Spleen (tissue), 11 donors: ENCODE results near the gene CTSE. TPM values are rescaled to one million over a fixed set of nuclear protein-coding genes. Genes with fewer than 3 reads are reported as not detected.

Experiments
- DNase-seq: peaks from one replicate; pipeline ENCODE4 v3.0.0-alpha.2; 2020
- H3K27ac ChIP-seq, 8 donors: fragments of 200-600 bp; sonication (generic) in 7 of 8; 1 replicate in 4 of 8; 2 replicates in 4 of 8; pipeline versions ENCODE4 v1.5.0 to v1.8.0; 2016 to 2021; ENCODE audit warnings: inconsistent platforms in 4 of 8, mild to moderate bottlenecking in 4 of 8, moderate library complexity in 1 of 8
- H3K27me3 ChIP-seq, 7 donors: fragments of 200-600 bp; sonication (generic) in 6 of 7; replicated peaks in 1 of 7; 1 replicate in 4 of 7; 2 replicates in 3 of 7; pipeline versions ENCODE4 v1.5.0 to v1.8.0; 2016 to 2021; ENCODE audit warnings: inconsistent platforms in 3 of 7, mild to moderate bottlenecking in 1 of 7
- H3K36me3 ChIP-seq, 6 donors: fragments of 200-600 bp; sonication (generic) in 5 of 6; 1 replicate in 4 of 6; 2 replicates in 2 of 6; pipeline versions ENCODE4 v1.5.0 to v1.8.0; 2016 to 2021; ENCODE audit warnings: inconsistent platforms in 2 of 6
- H3K4me1 ChIP-seq, 6 donors: fragments of 200-600 bp; sonication (generic) in 5 of 6; 1 replicate in 3 of 6; 2 replicates in 3 of 6; pipeline versions ENCODE4 v1.5.0 to v1.8.0; 2016 to 2021; ENCODE audit warnings: inconsistent platforms in 3 of 6
- H3K4me3 ChIP-seq, 8 donors: fragments of 200-600 bp; sonication (generic) in 7 of 8; 1 replicate in 4 of 8; 2 replicates in 4 of 8; pipeline versions ENCODE4 v1.5.0 to v1.8.0; 2016 to 2021; ENCODE audit warnings: inconsistent platforms in 4 of 8, mild to moderate bottlenecking in 4 of 8, moderate library complexity in 2 of 8
- H3K9me3 ChIP-seq, 8 donors: fragments of 200-600 bp; sonication (generic) in 7 of 8; 1 replicate in 4 of 8; 2 replicates in 4 of 8; pipeline versions ENCODE4 v1.5.0 to v1.8.0; 2016 to 2021; ENCODE audit warnings: inconsistent platforms in 4 of 8
- CTCF ChIP-seq, 11 experiments: fragments of 200-600 bp in 7 of 11; fragments of 450-650 bp in 4 of 11; sonication (generic) in 4 of 11; IDR thresholded peaks in 8 of 11; conservative IDR thresholded peaks in 3 of 11; 1 replicate in 7 of 11; 2 replicates in 4 of 11; pipeline versions ENCODE4 v1.4.0 to v1.8.0; 2016 to 2021; ENCODE audit warnings: antibody characterized with exemption in 11 of 11, inconsistent platforms in 4 of 11, mild to moderate bottlenecking in 1 of 11
- POLR2A ChIP-seq, 3 donors: fragments of 450-650 bp; IDR thresholded peaks; one replicate each; pipeline ENCODE4 v1.5.1; 2017; ENCODE audit warnings: antibody characterized with exemption in 3 of 3, mild to moderate bottlenecking in 1 of 3
- POLR2AphosphoS5 ChIP-seq, 3 donors: sonication (generic); formaldehyde crosslinking; IDR thresholded peaks; one replicate each; pipeline ENCODE4 v1.5.1; 2017; ENCODE audit warnings: antibody characterized with exemption in 3 of 3
- WGBS, 5 donors: extraction: QIAGEN DNeasy Blood & Tissue Kit in 3 of 5; methylation state at CpG; one replicate each; pipeline versions ENCODE4 v1.1.5 to v1.1.7; 2013 to 2018; 5-methylcytosine and 5-hydroxymethylcytosine counted together
- intact Hi-C: fragments of 100-400 bp; cut with DNase I; formaldehyde crosslinking; loops from one replicate; pipeline ENCODE4 v1.15.0; 2023; ENCODE audit warnings: low total_unique reads
- polyA plus RNA-seq, 3 donors: library from polyadenylated mRNA; stranded (reverse); fragments of 200-250 nt; gene quantifications; one replicate each; pipeline ENCODE4 v1.2.1, GENCODE V29; 2013
- total RNA-seq, 7 donors: library from RNA; depleted of rRNA in 3 of 7; stranded (reverse); fragments of >200 nt in 3 of 7; fragmentation: NEBNext Ultra II Directional in 4 of 7; extraction: Animal tissue kit (Norgen Biotek cat#: 25700) in 4 of 7; gene quantifications; one replicate each; pipeline versions ENCODE4 v1.1.0 to v1.2.1, GENCODE V29; 2016 to 2021
- donor health status: healthy with polysubstance abuse.
- donor health status: DM: no; HTN: no; CAD: no; lungs with moderate emphysema.
- donor health status: DM: no; HTN: no; CAD: no.
- donor health status: Bipolar disorder and iron deficiency.
- donor health status: healthy.
- donor health status: DM: no; HTN: no; CAD: no.
- donor health status: DM: yes; HTN: yes; CAD: no.

The CTSE gene
- total and polyA plus RNA-seq, 10 donors, result 0.06 to 0.66 (median 0.11) TPM; not detected in 5

GRCh38 chr1:205994346-205994745 is 29.3 kb downstream of the CTSE start:
- 62 to 87% (median 83%) methylated on average over 4 of the region's 4 CpGs for WGBS, 5 donors
- H3K4me3 ChIP-seq, result no peak overlapping the region
- H3K36me3 ChIP-seq, result no peaks in the 10 kb centered on the region
- TF ChIP-seq POLR2A (IDR thresholded peaks at IDR 0.05), result no peak
- no peak for TF ChIP-seq POLR2AphosphoS5 (IDR thresholded peaks at IDR 0.05)
- TF ChIP-seq CTCF (IDR thresholded peaks at IDR 0.05 in 8 of 11, conservative IDR thresholded peaks at IDR 0.05 in 3 of 11), result no peak
- intact Hi-C loops, result no loop called here
- H3K9me3 ChIP-seq, result peaks cover 0 to 4% (median 0%) of the 10 kb centered on the region in 8 donors
- H3K27ac ChIP-seq, result no peak overlapping the region
- H3K4me1 ChIP-seq, result peaks cover 0 to 6% (median 0%) of the 10 kb centered on the region in 6 donors
- no peak for DNase-seq
- H3K27me3 ChIP-seq, result no peaks in the 10 kb centered on the region

- 52 to 87% (median 86%) methylated on average over 1 of the region's 1 CpG for WGBS, 5 donors
- Histone ChIP-seq H3K27me3 (no peaks in the 10 kb centered on the region), H3K36me3 (no peaks in the 10 kb centered on the region), H3K9me3 (peaks cover 0 to 4% (median 0%) of the 10 kb centered on the region in 8 donors), H3K4me3 (no peak overlapping the region), H3K27ac (no peak overlapping the region), H3K4me1 (peaks cover 0 to under 1% (median 0%) of the 10 kb centered on the region in 6 donors)
- DNase-seq, result no peak
- intact Hi-C loops, result no loop called here
- no peak for TF ChIP-seq POLR2A (IDR thresholded peaks at IDR 0.05)
- no peak for TF ChIP-seq CTCF (IDR thresholded peaks at IDR 0.05 in 8 of 11, conservative IDR thresholded peaks at IDR 0.05 in 3 of 11)
- no peak for TF ChIP-seq POLR2AphosphoS5 (IDR thresholded peaks at IDR 0.05)
Measured at GRCh38 chr1:205993068-205993467, 30.6 kb downstream of the CTSE start.

GRCh38 chr1:205992218-205992882 is 31.3 kb downstream of the CTSE start:
- 92 to 98% (median 94%) methylated on average over 13 to 14 of the region's 14 CpGs for WGBS, 5 donors
- no peak for DNase-seq
- Histone ChIP-seq H3K9me3 (peaks cover 0 to 4% (median 0%) of the 10 kb centered on the region in 8 donors), H3K27me3 (no peaks in the 10 kb centered on the region), H3K4me1 (no peaks in the 10 kb centered on the region), H3K36me3 (no peaks in the 10 kb centered on the region), H3K27ac (no peak overlapping the region), H3K4me3 (no peak overlapping the region)
- no peak for TF ChIP-seq POLR2A (IDR thresholded peaks at IDR 0.05)
- TF ChIP-seq CTCF (IDR thresholded peaks at IDR 0.05 in 8 of 11, conservative IDR thresholded peaks at IDR 0.05 in 3 of 11), result no peak
- TF ChIP-seq POLR2AphosphoS5 (IDR thresholded peaks at IDR 0.05), result no peak
- intact Hi-C loops, result no loop called here

- 70 to 91% (median 79%) methylated on average over 4 of the region's 4 CpGs for WGBS, 5 donors
- intact Hi-C loops, result no loop called here
Measured at GRCh38 chr1:205991237-205991636, 32.5 kb downstream of the CTSE start.

More at GRCh38 chr1:205991237-205991636, 32.5 kb downstream of the CTSE start:
- DNase-seq, result no peak
- H3K36me3 ChIP-seq, result no peaks in the 10 kb centered on the region
- H3K27ac ChIP-seq, result no peak overlapping the region
- TF ChIP-seq POLR2A (IDR thresholded peaks at IDR 0.05) (no peak), POLR2AphosphoS5 (IDR thresholded peaks at IDR 0.05) (no peak)
- H3K9me3 ChIP-seq, result peaks cover 0 to under 1% (median 0%) of the 10 kb centered on the region in 8 donors
- H3K27me3 ChIP-seq, result no peaks in the 10 kb centered on the region
- H3K4me3 ChIP-seq, result no peak overlapping the region
- H3K4me1 ChIP-seq, result no peaks in the 10 kb centered on the region
